NCI-H226 (cell line): Measurements from ENCODE around the gene DCXR.

ENCODE experiments used
- DNase-seq: peaks from one replicate; pipeline ENCODE4 v3.0.0-alpha.2; 2015

The DCXR gene

GRCh38 chr17:82021107-82021899 lies 16.2 kb downstream of the DCXR start:
- DNase-seq = peak; percentile 42

DNA sequence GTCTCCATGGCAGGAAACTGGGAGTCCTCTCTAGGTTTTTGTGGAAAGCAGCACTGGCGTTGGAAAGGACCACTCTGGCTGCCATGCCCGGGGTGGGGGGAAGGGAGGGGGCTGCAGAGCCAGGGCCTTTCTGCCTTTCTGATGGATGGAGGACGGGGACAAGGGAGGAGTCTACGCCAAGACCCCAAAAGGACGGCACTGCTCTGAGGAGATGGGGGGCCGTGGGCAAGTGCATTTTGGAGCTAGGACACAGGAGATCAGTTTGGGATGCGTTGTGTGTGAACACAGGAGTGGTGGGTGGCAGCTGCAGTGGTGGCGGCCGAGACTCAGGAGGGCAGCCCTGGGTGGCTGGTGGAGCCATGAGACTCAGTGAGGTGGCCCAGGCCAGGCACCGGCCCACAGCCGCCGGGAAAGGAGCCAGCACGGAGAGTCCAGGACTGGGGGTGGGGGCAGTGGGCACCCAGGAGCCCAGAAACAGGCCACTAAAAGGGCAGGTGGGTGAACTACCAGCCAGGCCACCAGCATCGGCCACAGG lies 16.9 kb downstream of the DCXR start:
- DNase-seq = no peak

- DNase-seq = peak; percentile 38
These were observed 17.6 kb downstream of the DCXR start for GRCh38 chr17:82019690-82020571.

DNA sequence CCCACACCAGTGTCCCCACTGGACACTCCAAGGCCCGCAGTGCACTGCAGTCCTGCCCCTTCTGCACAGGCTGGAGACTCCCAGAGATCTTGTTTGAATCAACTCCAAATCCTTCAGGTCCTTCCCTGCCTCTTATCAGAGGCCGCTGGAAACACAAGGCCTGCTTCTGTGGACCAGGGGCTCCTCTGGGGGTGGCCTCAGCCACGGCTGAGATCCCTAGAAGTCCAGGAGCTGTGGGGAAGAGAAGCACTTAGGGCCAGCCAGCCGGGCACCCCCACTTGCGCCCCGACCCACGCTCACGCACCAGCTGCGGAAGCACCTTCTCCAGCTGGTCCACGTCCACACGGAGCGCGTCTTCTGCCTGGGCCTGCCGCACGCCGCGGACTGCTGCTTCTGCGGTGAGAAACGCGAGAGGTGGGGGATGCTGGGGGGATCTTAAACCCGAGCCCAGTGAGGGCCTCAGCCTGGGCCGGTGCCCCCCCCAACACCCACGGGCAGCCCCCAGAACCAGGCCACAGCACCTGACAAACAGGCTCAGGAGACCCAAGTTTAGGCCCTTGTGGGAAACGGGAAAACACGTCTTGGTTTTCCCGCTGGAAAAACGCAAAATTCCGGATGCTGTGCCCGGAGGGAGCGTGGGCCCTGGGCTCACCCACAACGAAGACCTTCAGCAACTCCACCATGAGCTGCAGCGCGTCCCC lies 18.4 kb downstream of the DCXR start:
- no peak for DNase-seq

DNA sequence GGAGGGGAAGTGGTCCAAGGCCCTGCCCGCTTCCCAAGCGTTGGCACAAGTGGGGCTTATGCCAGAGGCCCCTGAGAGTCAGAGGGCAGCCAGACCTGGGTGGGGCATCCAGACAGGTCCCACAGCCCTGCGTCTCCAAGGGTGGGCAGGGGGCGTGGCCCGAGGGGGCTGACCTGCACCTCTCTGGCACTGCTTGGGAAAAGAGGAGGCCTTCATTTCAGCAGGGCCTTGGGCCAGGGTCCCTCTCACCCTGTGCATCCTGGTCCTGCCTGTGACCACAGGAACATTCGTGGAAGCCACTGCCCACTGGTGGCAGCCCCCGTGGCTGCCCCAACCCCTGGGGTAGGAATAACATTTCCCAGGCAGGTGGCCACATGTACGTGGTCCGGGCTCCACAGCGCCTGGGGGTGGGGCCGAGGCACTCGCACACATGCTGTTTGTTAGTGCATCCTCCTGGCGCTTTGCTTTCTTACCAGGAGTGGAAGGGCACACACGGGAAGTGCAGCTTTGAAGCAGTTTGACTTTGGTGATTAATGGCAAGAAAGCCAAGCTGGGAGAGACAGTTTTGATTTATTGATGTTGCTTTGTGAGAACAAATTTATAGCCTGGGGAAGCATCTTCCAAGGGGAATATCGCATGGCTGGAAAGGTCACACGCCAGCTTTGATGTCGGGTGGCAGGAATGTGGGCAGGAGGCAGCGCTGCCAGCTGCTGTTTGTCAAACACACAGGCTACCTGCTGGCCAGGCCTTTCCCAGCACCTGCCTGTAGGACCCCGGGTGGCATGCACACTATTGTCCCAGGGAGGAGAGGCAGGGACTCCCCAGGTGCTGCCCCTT lies 19.1 kb downstream of the DCXR start:
- DNase-seq = no peak

GRCh38 chr17:82017612-82018151 lies 19.8 kb downstream of the DCXR start:
- DNase-seq = no peak

GRCh38 chr17:82016875-82017459 lies 20.5 kb downstream of the DCXR start:
- no peak for DNase-seq

DNA sequence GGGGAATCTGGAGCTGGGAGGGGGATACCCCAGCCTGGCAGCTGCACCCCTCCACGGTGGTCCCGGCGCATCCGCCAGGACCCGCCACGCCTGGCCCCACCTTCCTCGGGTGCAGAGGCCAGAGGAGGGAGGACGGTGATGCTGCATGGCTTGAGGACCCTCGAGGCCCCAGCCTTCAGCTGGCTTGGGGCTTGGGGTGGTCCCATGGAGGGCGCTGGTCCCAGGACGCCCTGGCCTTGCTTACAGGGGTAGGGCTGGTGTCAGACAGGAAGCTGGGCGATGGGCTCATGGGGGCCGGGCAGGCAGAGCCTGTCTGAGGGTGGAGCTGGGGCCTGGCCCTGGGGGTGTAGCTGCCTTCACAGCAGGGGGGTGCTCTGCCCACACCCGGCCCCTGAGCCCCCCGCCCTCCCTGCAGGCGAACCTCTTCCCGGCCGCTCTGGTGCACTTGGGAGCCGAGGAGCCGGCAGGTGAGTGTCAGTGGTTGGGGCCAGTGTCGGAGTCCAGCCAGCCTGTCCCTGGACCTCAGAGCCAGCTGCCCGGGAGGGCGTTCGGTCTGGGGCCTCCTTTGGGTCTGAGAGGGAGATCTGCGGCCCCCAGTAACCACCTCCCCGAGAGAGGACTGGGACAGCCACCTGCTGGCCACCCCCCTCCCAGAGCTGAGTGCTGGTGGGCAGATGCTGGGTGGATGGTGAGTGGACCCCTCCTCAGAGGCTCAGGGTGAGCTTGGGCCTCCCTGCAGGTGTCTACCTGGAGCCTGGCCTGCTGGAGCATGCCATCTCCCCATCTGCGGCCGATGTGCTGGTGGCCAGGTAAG lies 21.2 kb downstream of the DCXR start:
- DNase-seq = no peak

DNA sequence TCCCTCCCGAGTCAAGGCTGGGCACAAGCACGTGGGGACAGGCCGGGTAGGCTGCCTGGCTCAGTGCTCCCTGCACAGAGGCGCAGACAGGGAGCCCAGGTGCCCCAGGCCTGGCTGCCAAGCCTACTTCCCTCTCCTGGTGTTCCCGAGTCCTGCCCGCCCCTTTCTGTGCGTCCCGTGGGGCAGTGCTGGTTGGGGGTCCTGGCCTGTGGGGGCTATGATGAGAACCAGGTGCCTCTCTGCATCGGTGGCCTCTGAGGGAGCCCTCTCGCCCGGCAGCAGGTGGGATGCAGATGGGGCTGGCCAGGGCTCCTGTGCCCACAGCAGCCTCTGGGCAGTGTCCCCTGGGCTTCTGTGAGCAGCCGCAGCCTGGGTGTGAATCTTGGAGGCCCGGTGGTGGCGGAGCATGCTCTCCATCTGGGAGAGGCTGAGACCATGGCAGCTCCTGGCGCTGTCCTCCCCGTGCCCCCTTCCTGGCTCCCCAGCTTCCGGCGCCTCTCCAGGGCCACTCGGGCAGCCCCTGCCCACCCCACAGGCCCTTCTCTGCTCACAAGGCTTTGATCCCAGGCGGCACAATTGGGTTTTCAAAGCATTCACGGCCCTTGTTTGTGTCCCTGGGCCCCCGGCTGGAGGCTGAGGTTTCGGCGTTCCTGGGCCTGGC lies 22.1 kb downstream of the DCXR start:
- no peak for DNase-seq

DNA sequence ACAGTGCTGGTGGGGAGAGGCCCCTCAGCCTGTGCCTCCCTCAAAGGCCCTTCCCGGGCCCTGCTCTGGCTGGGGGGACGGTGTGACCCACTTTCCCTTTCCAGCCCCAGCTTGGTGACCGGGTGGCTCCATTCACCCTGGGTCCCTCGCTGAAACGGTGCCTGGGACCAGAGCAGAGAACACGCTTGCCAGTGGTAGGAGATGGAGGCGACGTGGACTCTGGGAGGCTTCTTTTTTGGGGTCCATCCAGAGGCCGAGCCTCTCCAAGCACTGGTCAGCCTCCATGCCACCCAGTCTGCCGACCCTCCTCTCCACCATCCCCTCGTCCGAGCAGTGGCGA lies 22.6 kb downstream of the DCXR start:
- DNase-seq = no peak

- DNase-seq = no peak
These were observed 23.1 kb downstream of the DCXR start for GRCh38 chr17:82014432-82014831.

DNA sequence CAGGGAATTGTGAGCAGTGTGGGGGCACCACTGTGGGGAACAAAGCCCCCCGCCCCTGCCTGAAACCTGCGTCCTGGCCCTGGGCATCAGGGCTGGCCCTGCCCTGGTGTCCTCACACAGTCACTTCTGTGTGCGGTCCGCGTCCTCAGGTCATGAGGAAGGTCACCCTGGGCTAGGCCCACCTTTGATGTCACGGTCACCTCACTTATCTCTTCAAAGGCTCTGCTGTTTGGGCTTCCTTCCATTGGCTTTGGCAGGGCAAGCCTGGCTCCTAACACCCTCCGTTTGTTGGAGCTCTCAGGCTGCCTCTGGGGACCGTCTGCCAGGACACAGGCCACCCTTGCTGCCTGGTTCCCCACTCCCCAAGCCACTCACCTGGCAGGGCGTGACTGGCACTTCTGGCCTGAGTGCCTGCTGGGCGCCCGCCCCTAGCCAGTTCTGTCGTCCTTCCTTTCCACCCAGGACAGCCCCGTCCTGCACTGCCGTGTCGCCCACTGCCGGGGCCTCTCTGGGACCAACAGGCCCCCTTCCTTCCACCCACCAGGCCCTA lies 23.6 kb downstream of the DCXR start:
- no peak for DNase-seq

DNA sequence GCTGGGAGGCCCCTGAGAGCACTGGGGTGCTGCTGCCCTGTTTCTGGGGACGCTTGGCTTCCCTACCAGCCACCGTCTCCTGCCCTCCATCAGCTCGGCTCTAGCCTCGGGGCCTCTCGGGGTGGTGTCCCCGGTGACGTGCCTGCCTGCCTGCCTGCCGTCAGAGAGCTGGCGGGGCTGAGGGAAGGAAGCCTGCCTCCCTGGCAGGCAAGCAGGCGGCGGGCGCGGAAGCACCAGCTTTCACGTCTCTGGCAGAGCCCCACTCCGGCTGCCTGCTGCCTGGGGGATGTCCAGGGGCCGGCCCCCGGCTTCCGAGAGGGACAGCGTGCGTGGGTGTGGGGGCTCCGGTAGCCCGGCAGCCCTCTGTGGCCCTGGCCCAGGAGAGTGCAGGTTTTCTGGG lies 24.2 kb downstream of the DCXR start:
- DNase-seq = no peak

GRCh38 chr17:82012640-82013295 lies 24.7 kb downstream of the DCXR start:
- DNase-seq = no peak

DNA sequence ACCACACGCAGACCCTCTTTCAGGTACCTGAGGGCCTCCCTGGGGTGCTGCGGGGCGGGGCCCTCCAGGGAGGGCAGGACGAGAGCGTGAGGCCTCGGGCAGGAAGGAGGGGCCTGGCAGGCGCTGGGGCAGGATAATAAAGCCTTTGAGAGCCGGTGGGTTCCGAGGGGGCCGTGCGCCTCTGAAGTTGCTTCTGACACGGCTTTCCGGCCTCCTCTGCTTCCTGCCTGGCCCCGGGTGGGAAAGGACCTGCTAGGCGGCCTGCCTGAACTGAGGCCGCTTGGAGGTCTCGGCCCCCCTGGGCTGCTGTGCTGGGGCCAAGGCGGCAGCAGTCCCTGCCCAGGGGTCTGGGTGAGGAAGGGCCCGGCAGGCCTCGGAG lies 25.2 kb downstream of the DCXR start:
- no peak for DNase-seq

DNA sequence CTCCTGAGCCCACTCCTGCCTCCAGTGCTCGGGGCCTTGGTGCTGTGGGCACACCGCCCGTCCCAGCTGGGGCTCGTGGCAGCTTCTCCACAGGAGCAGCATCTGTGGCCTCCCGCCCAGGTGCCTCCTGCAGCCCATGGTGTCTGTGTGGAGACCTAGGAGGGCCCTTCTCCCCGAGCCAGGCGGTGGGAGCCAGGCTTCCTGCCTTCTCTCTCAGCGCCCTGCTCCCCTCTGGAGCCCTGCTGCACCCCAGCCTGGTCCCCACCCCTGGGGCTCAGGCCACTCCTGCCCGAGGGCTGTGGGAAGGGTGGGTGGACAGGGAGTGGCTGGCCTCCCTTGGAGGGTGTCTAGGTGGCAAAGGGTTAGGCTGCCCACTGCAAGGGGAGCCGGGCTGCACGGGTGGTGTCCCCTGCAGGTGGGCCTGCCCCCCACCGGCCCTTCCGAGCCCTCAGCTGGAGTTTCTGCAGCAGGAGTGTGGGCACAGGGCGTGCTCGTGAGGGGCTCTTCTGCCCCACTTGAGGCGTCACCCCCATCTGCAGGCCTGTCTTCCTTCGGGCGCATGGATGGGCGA lies 25.8 kb downstream of the DCXR start:
- no peak for DNase-seq

- DNase-seq = no peak
These were observed 26.6 kb downstream of the DCXR start for GRCh38 chr17:82010575-82011525.

- DNase-seq = no peak
These were observed 28.1 kb downstream of the DCXR start for GRCh38 chr17:82009413-82009812.
